Vagina (tissue), 2 donors: ENCODE measurements around the gene PCNX1.

ENCODE experiments used
- CTCF ChIP-seq, 3 experiments: fragments of 450-650 bp in 2 of 3; fragments of 200-600 bp in 1 of 3; sonication (generic) in 1 of 3; IDR thresholded peaks; one replicate each; pipeline ENCODE4 v1.5.1; 2017 to 2019; ENCODE audit warnings: antibody characterized with exemption in 3 of 3, mild to moderate bottlenecking in 2 of 3, moderate library complexity in 2 of 3
- POLR2A ChIP-seq, 2 donors: fragments of 450-650 bp; IDR thresholded peaks; one replicate each; pipeline ENCODE4 v1.6.1; 2017; ENCODE audit warnings: antibody characterized with exemption in 2 of 2, mild to moderate bottlenecking in 2 of 2, moderate library complexity in 2 of 2

GRCh38 chr14:71119075-71119474, 211.8 kb downstream of the PCNX1 start:
- no peak for TF ChIP-seq CTCF (IDR thresholded peaks at IDR 0.05)
- TF ChIP-seq POLR2A (IDR thresholded peaks at IDR 0.05): no peak
